ENCODE measurements around the gene ZBTB7C. TPM values are rescaled to one million over a fixed set of nuclear protein-coding genes. Genes with fewer than 3 reads are reported as not detected.

The ZBTB7C gene
- total RNA-seq, 2 experiments from 2014 or later, result not detected

DNA sequence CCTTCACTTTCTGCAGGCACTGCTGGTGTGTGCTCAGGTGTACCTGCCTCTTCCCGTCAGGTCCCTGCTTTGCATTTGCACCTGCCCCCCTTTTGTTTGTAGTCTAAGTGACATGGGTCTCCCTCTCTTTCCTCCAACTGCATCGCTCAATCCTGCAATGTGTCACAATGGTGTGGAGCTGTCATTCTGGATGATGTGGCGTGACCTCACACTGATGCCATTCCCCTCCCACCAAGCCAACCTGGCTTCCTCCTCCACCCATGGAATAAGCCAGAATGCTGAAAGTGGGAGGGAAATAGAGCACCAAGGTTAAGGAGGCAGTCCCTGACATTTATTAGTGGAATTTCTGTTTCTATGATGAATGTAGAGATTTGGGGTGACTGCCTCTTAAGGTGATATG, 156.7 kb downstream of the ZBTB7C start:
- H3K27ac Mint-ChIP-seq, result no peak overlapping the region
- ATAC-seq, result no peak
- H3K9me3 Mint-ChIP-seq, result peaks cover 10% of the 10 kb centered on the region
- intact Hi-C loops (cut with micrococcal nuclease), result no loop called here
- H3K36me3 Mint-ChIP-seq (ENCODE audit: low read depth), result no peaks in the 10 kb centered on the region
- CTCF ChIA-PET, result no interaction called here
- DNase-seq, result no peak
- H3K4me3 Mint-ChIP-seq, result no peak overlapping the region
- POLR2A ChIA-PET, result no interaction called here
- H3K27me3 Mint-ChIP-seq, result peaks cover 16% of the 10 kb centered on the region
- H3K4me1 Mint-ChIP-seq (ENCODE audit: low read depth), result no peaks in the 10 kb centered on the region
- TF ChIP-seq, protein P1, sequence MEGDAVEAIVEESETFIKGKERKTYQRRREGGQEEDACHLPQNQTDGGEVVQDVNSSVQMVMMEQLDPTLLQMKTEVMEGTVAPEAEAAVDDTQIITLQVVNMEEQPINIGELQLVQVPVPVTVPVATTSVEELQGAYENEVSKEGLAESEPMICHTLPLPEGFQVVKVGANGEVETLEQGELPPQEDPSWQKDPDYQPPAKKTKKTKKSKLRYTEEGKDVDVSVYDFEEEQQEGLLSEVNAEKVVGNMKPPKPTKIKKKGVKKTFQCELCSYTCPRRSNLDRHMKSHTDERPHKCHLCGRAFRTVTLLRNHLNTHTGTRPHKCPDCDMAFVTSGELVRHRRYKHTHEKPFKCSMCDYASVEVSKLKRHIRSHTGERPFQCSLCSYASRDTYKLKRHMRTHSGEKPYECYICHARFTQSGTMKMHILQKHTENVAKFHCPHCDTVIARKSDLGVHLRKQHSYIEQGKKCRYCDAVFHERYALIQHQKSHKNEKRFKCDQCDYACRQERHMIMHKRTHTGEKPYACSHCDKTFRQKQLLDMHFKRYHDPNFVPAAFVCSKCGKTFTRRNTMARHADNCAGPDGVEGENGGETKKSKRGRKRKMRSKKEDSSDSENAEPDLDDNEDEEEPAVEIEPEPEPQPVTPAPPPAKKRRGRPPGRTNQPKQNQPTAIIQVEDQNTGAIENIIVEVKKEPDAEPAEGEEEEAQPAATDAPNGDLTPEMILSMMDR (IDR thresholded peaks at IDR 0.05), result no peak

DNA sequence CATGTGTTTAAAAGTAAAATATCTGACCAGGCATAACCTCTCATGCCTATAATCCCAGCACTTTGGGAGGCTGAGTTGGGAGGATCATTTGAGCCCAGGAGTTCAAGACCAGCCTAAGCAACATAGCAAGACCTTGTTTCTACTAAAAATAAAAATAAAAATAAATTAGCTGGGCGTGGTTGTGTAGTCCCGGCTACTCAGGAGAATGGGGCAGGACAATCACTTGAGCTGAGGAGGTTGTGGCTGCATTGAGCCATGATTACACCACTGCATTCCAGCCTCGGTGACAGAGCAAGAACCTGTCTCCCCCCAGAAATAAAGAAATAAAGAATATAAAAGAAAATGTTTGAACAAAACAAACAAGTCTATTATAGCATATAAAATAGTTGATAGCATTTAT, 158.3 kb downstream of the ZBTB7C start:
- intact Hi-C loops (cut with micrococcal nuclease), result no loop called here
- TF ChIP-seq, protein P1 (IDR thresholded peaks at IDR 0.05), result no peak
- H3K9me3 Mint-ChIP-seq, result peaks cover 6% of the 10 kb centered on the region
- ChIA-PET CTCF (no interaction called here), POLR2A (no interaction called here)
- no peak for DNase-seq
- peaks cover 16% of the 10 kb centered on the region for H3K27me3 Mint-ChIP-seq
- no peak for ATAC-seq
- no peak overlapping the region for H3K4me3 Mint-ChIP-seq
- no peak overlapping the region for H3K27ac Mint-ChIP-seq
- no peaks in the 10 kb centered on the region for H3K36me3 Mint-ChIP-seq (ENCODE audit: low read depth)
- H3K4me1 Mint-ChIP-seq (ENCODE audit: low read depth), result no peaks in the 10 kb centered on the region

DNA sequence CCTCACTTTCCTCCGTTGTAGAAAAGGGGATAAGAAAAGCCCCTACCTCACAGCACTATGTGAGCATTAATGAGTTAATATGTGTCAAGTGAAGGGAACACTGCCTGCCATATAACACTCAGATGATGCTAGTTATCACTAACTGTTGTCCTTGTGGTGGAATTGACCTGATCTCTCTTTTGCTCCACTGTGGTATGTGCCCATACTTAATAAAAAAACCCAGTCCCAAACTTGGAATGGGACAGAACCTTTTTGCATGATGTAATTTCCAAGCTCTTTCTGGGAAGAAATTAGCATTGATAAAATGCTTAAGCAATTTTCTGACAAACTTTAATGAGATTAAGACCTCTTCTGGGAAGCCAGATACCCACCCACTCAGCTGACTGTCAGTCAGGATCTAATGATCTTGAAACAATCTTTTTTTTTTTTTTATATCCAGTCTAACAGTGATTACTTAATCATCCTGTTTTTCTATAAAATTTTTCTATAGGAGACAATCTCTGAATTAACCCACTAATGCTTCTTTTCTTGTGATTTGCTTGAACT, 158.7 kb downstream of the ZBTB7C start:
- H3K4me3 Mint-ChIP-seq, result no peak overlapping the region
- POLR2A ChIA-PET, result no interaction called here
- H3K36me3 Mint-ChIP-seq (ENCODE audit: low read depth), result no peaks in the 10 kb centered on the region
- CTCF ChIA-PET, result no interaction called here
- peaks cover 14% of the 10 kb centered on the region for H3K27me3 Mint-ChIP-seq
- DNase-seq (no peak), ATAC-seq (no peak)
- H3K4me1 Mint-ChIP-seq (ENCODE audit: low read depth), result no peaks in the 10 kb centered on the region
- H3K27ac Mint-ChIP-seq, result no peak overlapping the region
- intact Hi-C loops (cut with micrococcal nuclease), result no loop called here
- H3K9me3 Mint-ChIP-seq, result peaks cover 3% of the 10 kb centered on the region
- TF ChIP-seq, protein P1 (IDR thresholded peaks at IDR 0.05), result no peak

DNA sequence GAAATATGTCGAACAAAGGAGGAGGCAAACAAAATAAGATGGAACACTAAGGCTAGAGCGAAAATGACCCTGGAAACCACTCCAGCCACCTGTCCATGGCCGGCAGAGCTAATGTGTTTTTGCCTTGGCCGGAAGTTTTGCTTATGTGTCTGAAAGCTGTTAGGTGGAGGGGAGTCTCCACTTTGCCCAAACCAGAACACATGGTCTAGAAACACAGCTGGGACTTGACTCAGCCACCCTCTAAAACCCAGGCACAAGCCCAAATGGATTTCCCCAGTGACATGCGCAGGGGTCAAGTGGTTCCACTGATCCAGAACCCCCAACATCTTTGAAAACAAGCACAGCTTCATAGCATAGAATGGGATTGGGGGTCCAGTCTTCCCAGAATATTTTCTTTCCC, 159.3 kb downstream of the ZBTB7C start:
- ATAC-seq, result no peak
- intact Hi-C loops (cut with micrococcal nuclease), result no loop called here
- no peaks in the 10 kb centered on the region for H3K4me1 Mint-ChIP-seq (ENCODE audit: low read depth)
- H3K27me3 Mint-ChIP-seq, result peaks cover 13% of the 10 kb centered on the region
- H3K36me3 Mint-ChIP-seq (ENCODE audit: low read depth), result no peaks in the 10 kb centered on the region
- ChIA-PET CTCF (no interaction called here), POLR2A (no interaction called here)
- peaks cover 3% of the 10 kb centered on the region for H3K9me3 Mint-ChIP-seq
- H3K4me3 Mint-ChIP-seq, result no peak overlapping the region
- H3K27ac Mint-ChIP-seq, result no peak overlapping the region
- no peak for DNase-seq
- TF ChIP-seq, protein P1 (IDR thresholded peaks at IDR 0.05), result no peak

DNA sequence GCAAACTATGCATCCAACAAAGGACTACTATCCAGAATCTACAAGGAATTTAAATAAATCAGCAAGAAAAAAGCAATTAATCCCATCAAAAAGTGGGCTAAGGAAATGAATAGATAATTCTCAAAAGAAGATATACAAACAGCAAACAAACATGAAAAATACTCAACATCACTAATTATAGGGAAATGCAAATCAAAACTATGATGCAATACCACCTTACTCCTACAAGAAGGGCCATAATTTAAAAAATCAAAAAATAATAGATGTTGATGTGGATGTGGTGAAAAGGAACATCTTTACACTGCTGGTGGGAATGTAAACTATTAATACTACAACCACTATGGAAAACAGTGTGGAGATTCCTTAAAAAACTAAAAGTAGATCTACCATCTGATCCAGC, 164.7 kb downstream of the ZBTB7C start:
- no peak overlapping the region for H3K27ac Mint-ChIP-seq
- ATAC-seq (no peak), DNase-seq (no peak)
- H3K36me3 Mint-ChIP-seq (ENCODE audit: low read depth), result no peaks in the 10 kb centered on the region
- no peak overlapping the region for H3K4me3 Mint-ChIP-seq
- intact Hi-C loops (cut with micrococcal nuclease), result no loop called here
- H3K9me3 Mint-ChIP-seq, result peaks cover 11% of the 10 kb centered on the region
- TF ChIP-seq, protein P1 (IDR thresholded peaks at IDR 0.05), result no peak
- H3K27me3 Mint-ChIP-seq, result peaks cover 13% of the 10 kb centered on the region
- ChIA-PET CTCF (no interaction called here), POLR2A (no interaction called here)
- no peaks in the 10 kb centered on the region for H3K4me1 Mint-ChIP-seq (ENCODE audit: low read depth)

Data from activated CD8-positive, alpha-beta T cell treated with anti-CD3 and anti-CD28 coated beads for 36 hours (primary cell).